ENCODE measurements around the gene FOXP1. TPM values are rescaled to one million over a fixed set of nuclear protein-coding genes. Genes with fewer than 3 reads are reported as not detected.

The FOXP1 gene
- total and polyA plus RNA-seq, 2 experiments from 2014 or later = 76.8 to 99.8 TPM

DNA sequence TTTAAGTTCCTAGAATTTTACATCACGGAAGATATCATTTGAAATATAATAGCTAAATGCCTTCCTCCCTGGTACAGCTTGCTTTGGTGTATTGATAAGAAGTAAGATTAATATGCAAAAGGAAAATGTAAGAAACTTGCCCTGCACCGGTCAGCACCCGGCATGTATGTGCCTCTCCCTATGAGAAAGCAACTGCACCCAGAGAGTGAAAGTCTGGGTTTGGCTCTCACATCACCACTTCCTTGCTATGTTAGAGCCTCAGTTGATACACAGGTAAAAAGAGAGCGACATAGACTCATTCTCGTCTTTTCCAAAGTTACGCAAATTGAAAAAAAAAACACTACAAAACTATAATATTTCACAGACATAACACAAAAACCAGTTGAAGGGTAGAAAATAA, 96.7 kb downstream of the FOXP1 start:
- TF ChIP-seq EZH2 (IDR thresholded peaks at IDR 0.05; ENCODE audit: borderline replicate concordance) (no peak), EZH2phosphoT487 (IDR thresholded peaks at IDR 0.05; ENCODE audit: low read depth, severe bottlenecking, unreplicated experiment) (no peak)
- TF ChIP-seq, protein P1, sequence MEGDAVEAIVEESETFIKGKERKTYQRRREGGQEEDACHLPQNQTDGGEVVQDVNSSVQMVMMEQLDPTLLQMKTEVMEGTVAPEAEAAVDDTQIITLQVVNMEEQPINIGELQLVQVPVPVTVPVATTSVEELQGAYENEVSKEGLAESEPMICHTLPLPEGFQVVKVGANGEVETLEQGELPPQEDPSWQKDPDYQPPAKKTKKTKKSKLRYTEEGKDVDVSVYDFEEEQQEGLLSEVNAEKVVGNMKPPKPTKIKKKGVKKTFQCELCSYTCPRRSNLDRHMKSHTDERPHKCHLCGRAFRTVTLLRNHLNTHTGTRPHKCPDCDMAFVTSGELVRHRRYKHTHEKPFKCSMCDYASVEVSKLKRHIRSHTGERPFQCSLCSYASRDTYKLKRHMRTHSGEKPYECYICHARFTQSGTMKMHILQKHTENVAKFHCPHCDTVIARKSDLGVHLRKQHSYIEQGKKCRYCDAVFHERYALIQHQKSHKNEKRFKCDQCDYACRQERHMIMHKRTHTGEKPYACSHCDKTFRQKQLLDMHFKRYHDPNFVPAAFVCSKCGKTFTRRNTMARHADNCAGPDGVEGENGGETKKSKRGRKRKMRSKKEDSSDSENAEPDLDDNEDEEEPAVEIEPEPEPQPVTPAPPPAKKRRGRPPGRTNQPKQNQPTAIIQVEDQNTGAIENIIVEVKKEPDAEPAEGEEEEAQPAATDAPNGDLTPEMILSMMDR (IDR thresholded peaks at IDR 0.05; ENCODE audit: poor library complexity) = no peak
- WGBS (ENCODE audit: low lambda C conversion rate, missing lambda C conversion rate) = 81% methylated on average over 6 of the region's 6 CpGs
- Histone ChIP-seq H3K27me3 (no peaks in the 10 kb centered on the region), H3K4me3 (no peak overlapping the region), H3K9me3 (ENCODE audit: low read depth) (no peaks in the 10 kb centered on the region), H3K4me2 (no peak overlapping the region), H3K27ac (no peak overlapping the region), H3K79me2 (peaks cover 38% of the 10 kb centered on the region), H3K36me3 (replicated peaks; ENCODE audit: insufficient read depth, low read depth) (no peaks in the 10 kb centered on the region), H3K4me1 (ENCODE audit: insufficient read depth) (no peaks in the 10 kb centered on the region), H2AFZ (no peak overlapping the region), H4K20me1 (ENCODE audit: insufficient read depth, poor library complexity, severe bottlenecking) (no peaks in the 10 kb centered on the region), H3K9me2 (replicated peaks; ENCODE audit: insufficient read depth) (no peaks in the 10 kb centered on the region)
- DNase-seq (ENCODE audit: low spot score) = no peak

DNA sequence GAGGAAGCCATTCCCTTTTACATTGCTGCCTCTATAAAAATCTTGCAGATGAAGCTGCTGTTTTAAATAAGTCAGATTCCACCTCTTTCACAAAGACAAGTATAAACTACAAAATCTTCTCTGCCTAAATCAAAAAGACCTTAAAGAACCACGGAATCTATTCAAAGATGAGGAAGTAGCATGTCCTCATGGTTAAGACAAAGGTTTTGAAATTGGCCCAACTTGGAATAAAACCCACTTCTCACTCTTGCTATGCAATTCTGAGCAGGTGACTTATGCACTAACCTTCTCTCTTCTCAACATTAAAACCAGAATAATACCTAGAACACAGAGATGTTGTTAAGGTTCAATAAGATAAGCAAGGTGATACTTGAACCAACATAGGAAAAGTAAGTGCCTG, 97.6 kb downstream of the FOXP1 start:
- H3K9me3 ChIP-seq (ENCODE audit: low read depth) = no peaks in the 10 kb centered on the region
- no peak overlapping the region for H3K4me2 ChIP-seq
- no peak overlapping the region for H3K27ac ChIP-seq
- H2AFZ ChIP-seq = no peak overlapping the region
- no peak overlapping the region for H3K4me3 ChIP-seq
- no peaks in the 10 kb centered on the region for H3K36me3 ChIP-seq (replicated peaks; ENCODE audit: insufficient read depth, low read depth)
- no peaks in the 10 kb centered on the region for H3K9me2 ChIP-seq (replicated peaks; ENCODE audit: insufficient read depth)
- TF ChIP-seq EZH2 (IDR thresholded peaks at IDR 0.05; ENCODE audit: borderline replicate concordance) (no peak), EZH2phosphoT487 (IDR thresholded peaks at IDR 0.05; ENCODE audit: low read depth, severe bottlenecking, unreplicated experiment) (no peak)
- no peaks in the 10 kb centered on the region for H3K27me3 ChIP-seq
- no peaks in the 10 kb centered on the region for H4K20me1 ChIP-seq (ENCODE audit: insufficient read depth, poor library complexity, severe bottlenecking)
- 93% methylated on average over 1 of the region's 1 CpG for WGBS (ENCODE audit: low lambda C conversion rate, missing lambda C conversion rate)
- no peak for DNase-seq (ENCODE audit: low spot score)
- H3K4me1 ChIP-seq (ENCODE audit: insufficient read depth) = no peaks in the 10 kb centered on the region
- peaks cover 31% of the 10 kb centered on the region for H3K79me2 ChIP-seq

DNA sequence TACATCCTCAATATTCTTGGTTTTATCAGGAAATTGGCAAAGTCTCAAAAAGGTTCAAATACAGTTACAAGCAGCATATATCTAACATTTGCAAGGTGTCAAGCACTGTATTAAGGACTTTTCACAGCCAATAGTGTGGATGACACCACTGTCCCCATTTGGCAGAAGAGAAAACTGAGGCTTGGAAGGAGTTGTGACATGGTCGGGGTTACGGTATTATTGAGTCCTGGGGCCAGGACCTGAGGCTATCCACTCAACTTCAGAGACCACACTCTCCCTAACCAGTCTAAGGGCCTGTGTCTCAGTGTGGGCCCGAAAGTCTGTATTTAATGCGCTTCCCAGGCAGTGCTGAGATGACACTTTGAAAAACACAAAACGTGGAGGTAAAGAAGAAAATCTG, 99.1 kb downstream of the FOXP1 start:
- Histone ChIP-seq H3K9me2 (replicated peaks; ENCODE audit: insufficient read depth) (no peaks in the 10 kb centered on the region), H3K9me3 (ENCODE audit: low read depth) (no peaks in the 10 kb centered on the region), H3K27ac (no peak overlapping the region), H4K20me1 (ENCODE audit: insufficient read depth, poor library complexity, severe bottlenecking) (no peaks in the 10 kb centered on the region), H3K4me3 (no peak overlapping the region), H3K27me3 (no peaks in the 10 kb centered on the region), H3K36me3 (replicated peaks; ENCODE audit: insufficient read depth, low read depth) (no peaks in the 10 kb centered on the region), H3K4me2 (no peak overlapping the region), H3K4me1 (ENCODE audit: insufficient read depth) (no peaks in the 10 kb centered on the region), H2AFZ (no peak overlapping the region), H3K79me2 (peaks cover 30% of the 10 kb centered on the region)
- 78% methylated on average over 5 of the region's 5 CpGs for WGBS (ENCODE audit: low lambda C conversion rate, missing lambda C conversion rate)
- DNase-seq (ENCODE audit: low spot score) = no peak
- no peak for TF ChIP-seq EZH2phosphoT487 (IDR thresholded peaks at IDR 0.05; ENCODE audit: low read depth, severe bottlenecking, unreplicated experiment)
- no peak for TF ChIP-seq EZH2 (IDR thresholded peaks at IDR 0.05; ENCODE audit: borderline replicate concordance)
- TF ChIP-seq, protein P1 (IDR thresholded peaks at IDR 0.05; ENCODE audit: poor library complexity) = no peak

DNA sequence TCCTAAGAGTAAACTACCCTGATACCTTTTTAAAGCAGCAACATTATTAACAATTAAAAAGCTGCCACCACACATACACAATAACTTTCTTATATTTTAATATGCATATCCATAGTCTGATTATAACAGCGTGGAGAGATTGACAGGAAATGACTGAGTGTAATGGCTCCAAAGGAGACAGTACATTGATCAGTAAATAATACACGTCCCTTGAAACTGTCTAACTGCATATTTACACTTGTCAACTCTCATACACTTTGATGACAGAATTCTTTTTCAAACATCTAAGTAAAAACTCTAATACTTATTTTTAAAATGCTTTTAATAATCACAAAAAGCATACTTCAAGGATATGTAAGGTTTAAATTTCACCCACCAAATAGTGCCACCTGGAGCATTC, 99.5 kb downstream of the FOXP1 start:
- Histone ChIP-seq H3K36me3 (replicated peaks; ENCODE audit: insufficient read depth, low read depth) (no peaks in the 10 kb centered on the region), H2AFZ (no peak overlapping the region), H3K9me3 (ENCODE audit: low read depth) (no peaks in the 10 kb centered on the region), H3K4me1 (ENCODE audit: insufficient read depth) (no peaks in the 10 kb centered on the region), H3K27ac (no peak overlapping the region), H4K20me1 (ENCODE audit: insufficient read depth, poor library complexity, severe bottlenecking) (no peaks in the 10 kb centered on the region), H3K4me3 (no peak overlapping the region), H3K4me2 (no peak overlapping the region), H3K27me3 (no peaks in the 10 kb centered on the region), H3K9me2 (replicated peaks; ENCODE audit: insufficient read depth) (no peaks in the 10 kb centered on the region), H3K79me2 (peaks cover 28% of the 10 kb centered on the region)
- DNase-seq (ENCODE audit: low spot score) = no peak
- WGBS (ENCODE audit: low lambda C conversion rate, missing lambda C conversion rate) = 83% methylated on average over 2 of the region's 2 CpGs
- TF ChIP-seq EZH2phosphoT487 (IDR thresholded peaks at IDR 0.05; ENCODE audit: low read depth, severe bottlenecking, unreplicated experiment) (no peak), EZH2 (IDR thresholded peaks at IDR 0.05; ENCODE audit: borderline replicate concordance) (no peak)
- TF ChIP-seq, protein P1 (IDR thresholded peaks at IDR 0.05; ENCODE audit: poor library complexity) = no peak
